ENCODE data around the gene OR51B5. TPM values are rescaled to one million over a fixed set of nuclear protein-coding genes. Genes with fewer than 3 reads are reported as not detected.

The OR51B5 gene
- polyA plus RNA-seq, 1 donor (not counting 4 experiments of a cell fraction or from before 2014, with no cell fraction given) = not detected

- TF ChIP-seq, protein P1, sequence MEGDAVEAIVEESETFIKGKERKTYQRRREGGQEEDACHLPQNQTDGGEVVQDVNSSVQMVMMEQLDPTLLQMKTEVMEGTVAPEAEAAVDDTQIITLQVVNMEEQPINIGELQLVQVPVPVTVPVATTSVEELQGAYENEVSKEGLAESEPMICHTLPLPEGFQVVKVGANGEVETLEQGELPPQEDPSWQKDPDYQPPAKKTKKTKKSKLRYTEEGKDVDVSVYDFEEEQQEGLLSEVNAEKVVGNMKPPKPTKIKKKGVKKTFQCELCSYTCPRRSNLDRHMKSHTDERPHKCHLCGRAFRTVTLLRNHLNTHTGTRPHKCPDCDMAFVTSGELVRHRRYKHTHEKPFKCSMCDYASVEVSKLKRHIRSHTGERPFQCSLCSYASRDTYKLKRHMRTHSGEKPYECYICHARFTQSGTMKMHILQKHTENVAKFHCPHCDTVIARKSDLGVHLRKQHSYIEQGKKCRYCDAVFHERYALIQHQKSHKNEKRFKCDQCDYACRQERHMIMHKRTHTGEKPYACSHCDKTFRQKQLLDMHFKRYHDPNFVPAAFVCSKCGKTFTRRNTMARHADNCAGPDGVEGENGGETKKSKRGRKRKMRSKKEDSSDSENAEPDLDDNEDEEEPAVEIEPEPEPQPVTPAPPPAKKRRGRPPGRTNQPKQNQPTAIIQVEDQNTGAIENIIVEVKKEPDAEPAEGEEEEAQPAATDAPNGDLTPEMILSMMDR (optimal IDR thresholded peaks at IDR 0.05 in 1 of 3, IDR thresholded peaks at IDR 0.05 in 1 of 3, conservative IDR thresholded peaks at IDR 0.05 in 1 of 3; ENCODE audit: extremely low read depth in 1 of 3, insufficient read depth in 2 of 3, low read length in 3 of 3) = no peak
- TF ChIP-seq EZH2 (IDR thresholded peaks at IDR 0.05; ENCODE audit: low read length) = no peak
- no peaks in the 10 kb centered on the region for H3K27me3 ChIP-seq (ENCODE audit: control insufficient read depth, extremely low read depth, insufficient read depth, low read length)
- DNase-seq (ENCODE audit: low read depth, low spot score) = no peak
- H3K9ac ChIP-seq (ENCODE audit: control insufficient read depth, extremely low read depth, insufficient read depth, low read length) = no peak overlapping the region
- H3K9me3 ChIP-seq (ENCODE audit: control insufficient read depth, low read depth, low read length) = no peaks in the 10 kb centered on the region
- no peak overlapping the region for H2AFZ ChIP-seq (ENCODE audit: control insufficient read depth, low read length)
- no peaks in the 10 kb centered on the region for H4K20me1 ChIP-seq (ENCODE audit: control insufficient read depth, extremely low read depth, insufficient read depth, low read length)
- no peak overlapping the region for H3K4me2 ChIP-seq (ENCODE audit: control insufficient read depth, extremely low read depth, insufficient read depth, low read depth, low read length)
- no peaks in the 10 kb centered on the region for H3K4me1 ChIP-seq (ENCODE audit: control insufficient read depth, extremely low read depth, insufficient read depth, low read length)
- no peaks in the 10 kb centered on the region for H3K36me3 ChIP-seq (ENCODE audit: control insufficient read depth in 2 of 2, extremely low read depth in 1 of 2, insufficient read depth in 2 of 2, low read length in 2 of 2)
- no peaks in the 10 kb centered on the region for H3K79me2 ChIP-seq (ENCODE audit: control insufficient read depth, insufficient read depth, low read length)
- H3K4me3 ChIP-seq (ENCODE audit: control insufficient read depth in 2 of 3, extremely low read depth in 1 of 3, insufficient read depth in 2 of 3, low read depth in 1 of 3, low read length in 3 of 3) = no peak overlapping the region
- H3K9me1 ChIP-seq (ENCODE audit: control insufficient read depth, extremely low read depth, insufficient read depth, low read length) = no peaks in the 10 kb centered on the region
- dilution Hi-C loops (cut with MboI; ENCODE audit: extremely low pct_ligation_motif_present, low sequenced_read_pairs) = no loop called here
- FAIRE-seq = no peak
- H3K27ac ChIP-seq (ENCODE audit: control insufficient read depth, insufficient read depth, low read length) = no peak overlapping the region
Measured at GRCh38 chr11:5307256-5308019, 35.9 kb downstream of the OR51B5 start.

DNA sequence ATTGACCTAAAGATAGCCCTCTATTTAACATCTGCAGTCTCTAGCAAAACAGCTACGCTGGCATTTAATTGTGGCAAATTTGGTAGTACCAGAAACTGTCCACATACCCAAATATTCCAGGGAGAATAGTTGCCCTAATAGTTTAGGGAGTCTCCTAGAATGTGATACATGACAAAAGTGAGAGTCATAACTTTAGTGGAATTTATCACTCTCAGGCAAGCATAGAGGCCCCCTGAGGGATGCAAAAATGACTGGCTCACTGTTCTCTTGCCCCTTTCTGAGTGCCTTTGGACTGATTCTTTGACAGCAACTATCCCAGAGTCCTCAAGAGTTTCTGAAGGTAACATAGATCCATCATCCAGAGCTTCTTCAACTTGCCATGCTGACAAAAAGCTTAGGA, 39.3 kb downstream of the OR51B5 start:
- Histone ChIP-seq H3K4me1 (ENCODE audit: control insufficient read depth, extremely low read depth, insufficient read depth, low read length) (no peaks in the 10 kb centered on the region), H3K27ac (ENCODE audit: control insufficient read depth, insufficient read depth, low read length) (no peak overlapping the region), H3K9ac (ENCODE audit: control insufficient read depth, extremely low read depth, insufficient read depth, low read length) (no peak overlapping the region), H3K4me3 (ENCODE audit: control insufficient read depth in 2 of 3, extremely low read depth in 1 of 3, insufficient read depth in 2 of 3, low read depth in 1 of 3, low read length in 3 of 3) (no peak overlapping the region), H3K4me2 (ENCODE audit: control insufficient read depth, extremely low read depth, insufficient read depth, low read depth, low read length) (no peak overlapping the region), H2AFZ (ENCODE audit: control insufficient read depth, low read length) (no peak overlapping the region), H4K20me1 (ENCODE audit: control insufficient read depth, extremely low read depth, insufficient read depth, low read length) (no peaks in the 10 kb centered on the region), H3K79me2 (ENCODE audit: control insufficient read depth, insufficient read depth, low read length) (no peaks in the 10 kb centered on the region), H3K9me3 (ENCODE audit: control insufficient read depth, low read depth, low read length) (no peaks in the 10 kb centered on the region), H3K27me3 (ENCODE audit: control insufficient read depth, extremely low read depth, insufficient read depth, low read length) (no peaks in the 10 kb centered on the region), H3K9me1 (ENCODE audit: control insufficient read depth, extremely low read depth, insufficient read depth, low read length) (no peaks in the 10 kb centered on the region), H3K36me3 (ENCODE audit: control insufficient read depth in 2 of 2, extremely low read depth in 1 of 2, insufficient read depth in 2 of 2, low read length in 2 of 2) (no peaks in the 10 kb centered on the region)
- no peak for FAIRE-seq
- no peak for DNase-seq (ENCODE audit: low read depth, low spot score)
- TF ChIP-seq EZH2 (IDR thresholded peaks at IDR 0.05; ENCODE audit: low read length) = no peak
- TF ChIP-seq, protein P1 (optimal IDR thresholded peaks at IDR 0.05 in 1 of 3, IDR thresholded peaks at IDR 0.05 in 1 of 3, conservative IDR thresholded peaks at IDR 0.05 in 1 of 3; ENCODE audit: extremely low read depth in 1 of 3, insufficient read depth in 2 of 3, low read length in 3 of 3) = no peak
- dilution Hi-C loops (cut with MboI; ENCODE audit: extremely low pct_ligation_motif_present, low sequenced_read_pairs) = no loop called here
